ENCODE data around the gene FSTL4.

Gene FSTL4

GRCh38 chr5:133470841-133471240 is 141.5 kb downstream of the FSTL4 start:
- H3K4me1 ChIP-seq (ENCODE audit: control insufficient read depth, insufficient read depth, low read length), result no peaks in the 10 kb centered on the region
- H3K9ac ChIP-seq (ENCODE audit: low read length in 2 of 2), result no peak overlapping the region

GRCh38 chr5:133469846-133470245 is 142.5 kb downstream of the FSTL4 start:
- no peak overlapping the region for H3K9ac ChIP-seq (ENCODE audit: low read length in 2 of 2)
- H3K9me3 ChIP-seq (ENCODE audit: control insufficient read depth in 2 of 2, low read length in 2 of 2), result no peaks in the 10 kb centered on the region
- peaks cover 2 to 5% of the 10 kb centered on the region in 2 donors for H3K27me3 ChIP-seq (ENCODE audit: control insufficient read depth in 1 of 2, insufficient read depth in 2 of 2, low read length in 2 of 2)
- no peak overlapping the region for H3K4me3 ChIP-seq (ENCODE audit: low read length in 2 of 2)
- no peaks in the 10 kb centered on the region for H3K36me3 ChIP-seq (ENCODE audit: control insufficient read depth in 2 of 2, insufficient read depth in 2 of 2, low read length in 2 of 2)
- H3K4me1 ChIP-seq (ENCODE audit: control insufficient read depth, insufficient read depth, low read length), result no peaks in the 10 kb centered on the region
- no peak overlapping the region for H3K27ac ChIP-seq (ENCODE audit: low read length)

More at GRCh38 chr5:133470841-133471240, 141.5 kb downstream of the FSTL4 start:
- peaks cover 2 to 5% of the 10 kb centered on the region in 2 donors for H3K27me3 ChIP-seq (ENCODE audit: control insufficient read depth in 1 of 2, insufficient read depth in 2 of 2, low read length in 2 of 2)
- H3K27ac ChIP-seq (ENCODE audit: low read length), result no peak overlapping the region
- no peaks in the 10 kb centered on the region for H3K9me3 ChIP-seq (ENCODE audit: control insufficient read depth in 2 of 2, low read length in 2 of 2)
- no peaks in the 10 kb centered on the region for H3K36me3 ChIP-seq (ENCODE audit: control insufficient read depth in 2 of 2, insufficient read depth in 2 of 2, low read length in 2 of 2)
- H3K4me3 ChIP-seq (ENCODE audit: low read length in 2 of 2), result no peak overlapping the region

GRCh38 chr5:133469252-133469651 is 143.1 kb downstream of the FSTL4 start:
- Histone ChIP-seq H3K36me3 (ENCODE audit: control insufficient read depth in 2 of 2, insufficient read depth in 2 of 2, low read length in 2 of 2) (no peaks in the 10 kb centered on the region), H3K9me3 (ENCODE audit: control insufficient read depth in 2 of 2, low read length in 2 of 2) (no peaks in the 10 kb centered on the region), H3K9ac (ENCODE audit: low read length in 2 of 2) (no peak overlapping the region), H3K4me3 (ENCODE audit: low read length in 2 of 2) (no peak overlapping the region), H3K27ac (ENCODE audit: low read length) (no peak overlapping the region), H3K27me3 (ENCODE audit: control insufficient read depth in 1 of 2, insufficient read depth in 2 of 2, low read length in 2 of 2) (peaks cover 2 to 5% of the 10 kb centered on the region in 2 donors), H3K4me1 (ENCODE audit: control insufficient read depth, insufficient read depth, low read length) (no peaks in the 10 kb centered on the region)

GRCh38 chr5:133468596-133468995 is 143.7 kb downstream of the FSTL4 start:
- Histone ChIP-seq H3K4me1 (ENCODE audit: control insufficient read depth, insufficient read depth, low read length) (no peaks in the 10 kb centered on the region), H3K4me3 (ENCODE audit: low read length in 2 of 2) (no peak overlapping the region), H3K9me3 (ENCODE audit: control insufficient read depth in 2 of 2, low read length in 2 of 2) (no peaks in the 10 kb centered on the region), H3K36me3 (ENCODE audit: control insufficient read depth in 2 of 2, insufficient read depth in 2 of 2, low read length in 2 of 2) (no peaks in the 10 kb centered on the region), H3K27ac (ENCODE audit: low read length) (no peak overlapping the region), H3K27me3 (ENCODE audit: control insufficient read depth in 1 of 2, insufficient read depth in 2 of 2, low read length in 2 of 2) (peaks cover 2 to 5% of the 10 kb centered on the region in 2 donors), H3K9ac (ENCODE audit: low read length in 2 of 2) (no peak overlapping the region)

GRCh38 chr5:133467826-133468463 is 144.4 kb downstream of the FSTL4 start:
- Histone ChIP-seq H3K4me1 (ENCODE audit: control insufficient read depth, insufficient read depth, low read length) (no peaks in the 10 kb centered on the region), H3K4me3 (ENCODE audit: low read length in 2 of 2) (no peak overlapping the region), H3K9ac (ENCODE audit: low read length in 2 of 2) (no peak overlapping the region), H3K36me3 (ENCODE audit: control insufficient read depth in 2 of 2, insufficient read depth in 2 of 2, low read length in 2 of 2) (no peaks in the 10 kb centered on the region), H3K27ac (ENCODE audit: low read length) (no peak overlapping the region), H3K27me3 (ENCODE audit: control insufficient read depth in 1 of 2, insufficient read depth in 2 of 2, low read length in 2 of 2) (peaks cover 0 to 5% of the 10 kb centered on the region in 2 donors), H3K9me3 (ENCODE audit: control insufficient read depth in 2 of 2, low read length in 2 of 2) (no peaks in the 10 kb centered on the region)

GRCh38 chr5:133467335-133467779 is 145.0 kb downstream of the FSTL4 start:
- Histone ChIP-seq H3K27me3 (ENCODE audit: control insufficient read depth in 1 of 2, insufficient read depth in 2 of 2, low read length in 2 of 2) (peaks cover 0 to under 1% of the 10 kb centered on the region in 2 donors), H3K4me3 (ENCODE audit: low read length in 2 of 2) (no peak overlapping the region), H3K27ac (ENCODE audit: low read length) (no peak overlapping the region), H3K9me3 (ENCODE audit: control insufficient read depth in 2 of 2, low read length in 2 of 2) (no peaks in the 10 kb centered on the region), H3K4me1 (ENCODE audit: control insufficient read depth, insufficient read depth, low read length) (no peaks in the 10 kb centered on the region), H3K36me3 (ENCODE audit: control insufficient read depth in 2 of 2, insufficient read depth in 2 of 2, low read length in 2 of 2) (no peaks in the 10 kb centered on the region), H3K9ac (ENCODE audit: low read length in 2 of 2) (no peak overlapping the region)

- no peaks in the 10 kb centered on the region for H3K27me3 ChIP-seq (ENCODE audit: control insufficient read depth in 1 of 2, insufficient read depth in 2 of 2, low read length in 2 of 2)
- no peak overlapping the region for H3K27ac ChIP-seq (ENCODE audit: low read length)
- H3K9ac ChIP-seq (ENCODE audit: low read length in 2 of 2), result no peak overlapping the region
- H3K36me3 ChIP-seq (ENCODE audit: control insufficient read depth in 2 of 2, insufficient read depth in 2 of 2, low read length in 2 of 2), result no peaks in the 10 kb centered on the region
- no peaks in the 10 kb centered on the region for H3K4me1 ChIP-seq (ENCODE audit: control insufficient read depth, insufficient read depth, low read length)
- H3K9me3 ChIP-seq (ENCODE audit: control insufficient read depth in 2 of 2, low read length in 2 of 2), result no peaks in the 10 kb centered on the region
- no peak overlapping the region for H3K4me3 ChIP-seq (ENCODE audit: low read length in 2 of 2)
Measured at GRCh38 chr5:133466556-133467334, 145.6 kb downstream of the FSTL4 start.

GRCh38 chr5:133464013-133464412 is 148.3 kb downstream of the FSTL4 start:
- no peaks in the 10 kb centered on the region for H3K4me1 ChIP-seq (ENCODE audit: control insufficient read depth, insufficient read depth, low read length)
- H3K9ac ChIP-seq (ENCODE audit: low read length in 2 of 2), result no peak overlapping the region
- H3K36me3 ChIP-seq (ENCODE audit: control insufficient read depth in 2 of 2, insufficient read depth in 2 of 2, low read length in 2 of 2), result no peaks in the 10 kb centered on the region
- no peaks in the 10 kb centered on the region for H3K27me3 ChIP-seq (ENCODE audit: control insufficient read depth in 1 of 2, insufficient read depth in 2 of 2, low read length in 2 of 2)
- no peak overlapping the region for H3K4me3 ChIP-seq (ENCODE audit: low read length in 2 of 2)
- H3K9me3 ChIP-seq (ENCODE audit: control insufficient read depth in 2 of 2, low read length in 2 of 2), result no peaks in the 10 kb centered on the region
- H3K27ac ChIP-seq (ENCODE audit: low read length), result no peak overlapping the region

- Histone ChIP-seq H3K9me3 (ENCODE audit: control insufficient read depth in 2 of 2, low read length in 2 of 2) (no peaks in the 10 kb centered on the region), H3K4me1 (ENCODE audit: control insufficient read depth, insufficient read depth, low read length) (no peaks in the 10 kb centered on the region), H3K4me3 (ENCODE audit: low read length in 2 of 2) (no peak overlapping the region), H3K36me3 (ENCODE audit: control insufficient read depth in 2 of 2, insufficient read depth in 2 of 2, low read length in 2 of 2) (no peaks in the 10 kb centered on the region), H3K9ac (ENCODE audit: low read length in 2 of 2) (no peak overlapping the region), H3K27ac (ENCODE audit: low read length) (no peak overlapping the region), H3K27me3 (ENCODE audit: control insufficient read depth in 1 of 2, insufficient read depth in 2 of 2, low read length in 2 of 2) (no peaks in the 10 kb centered on the region)
Measured at GRCh38 chr5:133461796-133462516, 150.4 kb downstream of the FSTL4 start.

- H3K27ac ChIP-seq (ENCODE audit: low read length), result no peak overlapping the region
- no peak overlapping the region for H3K4me3 ChIP-seq (ENCODE audit: low read length in 2 of 2)
- no peaks in the 10 kb centered on the region for H3K27me3 ChIP-seq (ENCODE audit: control insufficient read depth in 1 of 2, insufficient read depth in 2 of 2, low read length in 2 of 2)
- H3K9ac ChIP-seq (ENCODE audit: low read length in 2 of 2), result no peak overlapping the region
- H3K9me3 ChIP-seq (ENCODE audit: control insufficient read depth in 2 of 2, low read length in 2 of 2), result no peaks in the 10 kb centered on the region
- H3K4me1 ChIP-seq (ENCODE audit: control insufficient read depth, insufficient read depth, low read length), result no peaks in the 10 kb centered on the region
- H3K36me3 ChIP-seq (ENCODE audit: control insufficient read depth in 2 of 2, insufficient read depth in 2 of 2, low read length in 2 of 2), result no peaks in the 10 kb centered on the region
Measured at GRCh38 chr5:133460172-133460758, 152.1 kb downstream of the FSTL4 start.

All from stomach smooth muscle (tissue), 2 donors.